Hematopoietic multipotent progenitor cell treated with erythropoietin and hydrocortisone succinate and interleukin-3 and kit ligand, for 15 days (in vitro differentiated cells): Measurements from ENCODE around the gene AGO1.
"Not testable (repeated sequence)": the region's sequence is repeated elsewhere in the genome, so short reads cannot be mapped to it uniquely, and the experiment has no call there.

Experiments
- DNase-seq: peaks from one replicate; pipeline ENCODE4 v3.0.0-alpha.2; 2015; ENCODE audit warnings: low spot score

Gene AGO1

DNA sequence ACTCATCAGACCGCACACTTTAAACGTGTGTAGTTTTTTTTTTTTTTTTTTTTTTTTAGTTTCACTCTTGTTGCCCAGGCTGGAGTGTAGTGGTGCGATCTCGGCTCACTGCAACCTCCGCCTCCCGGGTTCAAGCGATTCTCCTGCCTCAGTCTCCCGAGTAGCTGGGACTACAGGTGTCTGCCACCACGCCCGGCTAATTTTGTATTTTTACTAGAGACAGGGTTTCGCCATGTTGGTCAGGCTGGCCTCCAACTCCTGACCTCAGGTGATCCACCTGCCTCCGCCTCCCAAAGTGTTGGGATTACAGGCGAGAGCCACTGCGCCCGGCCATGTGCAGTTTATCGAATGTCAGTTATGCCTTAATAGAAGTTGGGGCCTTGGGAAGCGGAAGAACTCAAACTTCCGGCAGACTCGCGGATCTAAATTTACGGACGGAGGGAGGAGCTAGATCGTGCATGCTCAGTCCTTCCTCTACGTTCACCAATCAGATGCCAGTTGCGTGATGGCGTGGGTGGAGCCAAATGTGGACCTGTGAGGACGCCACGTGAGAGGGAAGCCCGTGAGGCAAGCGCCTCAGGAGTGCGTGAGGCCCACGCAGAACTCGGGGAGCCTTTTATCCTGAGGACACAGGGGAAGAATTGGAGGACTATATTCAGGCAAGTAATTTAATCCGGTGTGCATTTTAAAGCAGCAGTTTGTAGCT lies 13.6 kb upstream of the AGO1 start:
- not testable (repeated sequence) for DNase-seq

DNA sequence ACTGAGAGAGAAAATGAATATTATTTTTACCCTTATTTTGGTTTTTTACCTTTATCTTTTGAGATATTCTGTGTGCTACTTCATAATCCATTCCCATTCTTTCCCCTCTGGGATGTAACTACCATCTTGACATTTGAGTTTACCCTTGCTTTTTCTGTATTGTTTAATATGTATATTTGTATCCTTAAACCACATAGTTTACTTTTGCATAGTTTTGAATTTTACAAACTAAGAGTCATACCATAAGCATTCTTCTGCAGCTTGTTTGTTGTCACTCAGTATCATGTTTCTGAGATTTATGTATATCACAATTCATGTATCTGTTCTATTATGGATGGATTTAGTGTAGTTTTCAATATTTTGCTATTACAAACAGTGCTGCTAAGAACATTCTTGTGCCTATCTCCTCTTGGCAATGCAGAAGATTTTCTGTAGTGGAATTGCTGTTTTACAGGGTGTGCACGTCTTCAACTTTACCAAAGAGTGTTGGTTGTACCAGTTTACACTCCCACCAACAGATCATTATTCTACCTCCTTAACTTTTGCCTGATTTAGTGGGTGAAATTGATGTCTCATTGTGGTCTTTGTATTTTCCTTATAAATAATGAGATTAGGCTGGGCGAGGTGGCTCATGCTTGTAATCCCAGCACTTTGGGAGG lies 12.2 kb upstream of the AGO1 start:
- no peak for DNase-seq

DNA sequence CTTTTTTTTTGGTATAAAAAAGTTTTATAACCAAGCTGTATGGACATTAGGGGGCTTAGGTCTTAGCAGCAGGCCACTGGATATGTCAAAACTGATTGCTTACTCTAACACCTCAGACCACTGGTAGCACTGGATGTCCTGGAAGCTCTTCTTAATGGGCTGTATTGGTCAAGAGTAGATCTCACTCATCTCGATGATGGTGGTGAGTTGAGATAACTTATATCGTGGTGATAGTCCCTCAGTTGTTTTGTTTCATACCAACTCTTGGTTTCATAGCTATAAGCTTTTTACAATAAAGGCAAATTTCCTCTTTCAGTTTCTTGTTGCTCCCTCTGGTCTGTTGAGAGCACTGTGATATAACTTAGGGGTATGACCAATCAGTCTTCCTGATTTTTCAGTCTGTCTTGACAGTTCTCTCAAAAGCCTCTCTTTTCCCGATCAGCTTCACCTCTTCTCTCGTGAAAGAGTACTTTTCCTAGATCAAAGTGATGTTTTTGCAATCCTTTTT lies 9.7 kb upstream of the AGO1 start:
- DNase-seq: no peak

DNA sequence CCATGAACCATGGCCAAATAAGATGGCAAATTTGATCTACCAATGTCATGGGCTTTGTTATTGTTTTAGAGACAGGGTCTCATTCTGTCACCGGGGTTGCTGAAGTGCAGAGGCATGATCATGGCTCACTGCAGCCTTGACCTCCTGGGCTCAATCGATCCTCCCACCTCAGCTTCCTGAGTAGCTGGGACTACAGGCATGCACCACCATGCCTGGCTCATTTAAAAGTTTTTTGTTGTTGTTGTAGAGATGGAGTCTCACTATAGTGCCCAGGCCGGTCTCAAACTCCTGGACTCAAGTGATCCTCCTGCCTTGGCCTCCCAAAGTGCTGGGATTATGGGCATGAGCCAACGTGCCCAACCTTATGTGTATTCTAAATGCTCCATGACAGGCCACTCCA lies 8.9 kb upstream of the AGO1 start:
- DNase-seq: not testable (repeated sequence)

- no peak for DNase-seq
These were observed 6.0 kb upstream of the AGO1 start for GRCh38 chr1:35876988-35877387.

GRCh38 chr1:35881850-35882273 lies 1.1 kb upstream of the AGO1 start:
- DNase-seq: no peak

DNA sequence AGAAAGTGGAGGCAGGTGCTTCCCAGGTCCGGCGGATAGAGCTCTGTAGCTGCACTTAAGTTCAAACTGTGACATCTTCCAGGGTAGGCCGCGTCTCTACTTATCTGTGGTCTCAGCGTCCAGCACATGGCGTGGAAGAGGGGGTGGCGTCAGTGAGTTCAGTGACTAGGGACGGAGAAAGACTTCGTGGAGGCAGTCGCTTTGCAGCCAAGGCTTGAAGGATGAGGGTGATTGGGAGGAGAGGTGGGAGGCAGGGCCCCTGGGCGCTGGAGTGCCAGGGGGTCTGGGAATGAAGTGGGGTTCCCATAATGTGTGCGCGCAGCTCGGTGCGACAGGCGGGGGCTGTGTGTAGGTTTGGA lies 444 bp upstream of the AGO1 start:
- DNase-seq: no peak

DNA sequence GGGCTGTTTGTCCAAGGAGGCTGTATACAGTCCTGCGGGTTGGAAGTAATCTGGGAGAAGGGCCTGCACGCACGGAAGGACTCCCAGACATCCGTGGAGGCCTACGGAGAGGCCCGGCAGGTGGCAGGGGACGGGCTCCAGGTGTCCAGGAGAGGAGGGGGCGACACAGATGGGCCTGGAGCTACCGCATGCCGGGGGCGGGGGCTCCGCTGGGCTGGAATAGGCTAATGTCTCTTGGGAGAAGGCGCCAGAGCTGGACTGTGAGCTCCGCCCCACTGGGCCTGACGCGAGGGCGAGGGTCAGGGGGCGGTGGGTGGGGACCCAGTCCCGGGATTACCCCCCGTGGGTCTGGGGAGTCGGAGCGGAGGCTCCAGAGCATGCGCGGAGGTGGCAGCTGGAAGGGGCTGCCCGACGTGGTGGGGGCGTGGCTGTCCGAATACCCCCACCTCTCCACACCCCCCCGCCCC lies 659 bp downstream of the AGO1 start:
- DNase-seq: no peak

DNA sequence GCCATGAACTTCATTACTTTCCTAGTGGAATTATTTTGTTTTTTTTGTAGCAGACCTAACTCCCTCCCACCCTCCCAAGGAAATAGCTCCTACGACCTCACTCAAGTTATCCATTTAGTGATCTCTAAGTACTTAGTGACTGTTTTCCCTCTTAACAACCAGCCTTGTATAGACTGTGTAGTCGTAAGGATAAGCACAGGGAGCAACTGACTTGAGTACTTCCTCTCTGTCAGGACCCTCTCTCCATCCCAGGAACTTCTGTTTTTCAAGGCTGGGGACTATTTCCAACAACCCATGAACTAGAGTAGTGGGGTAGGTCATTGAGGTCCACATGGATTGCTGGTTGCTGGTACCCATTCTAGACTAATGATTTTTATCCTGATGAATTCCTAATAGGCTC lies 1.9 kb downstream of the AGO1 start:
- DNase-seq: no peak

DNA sequence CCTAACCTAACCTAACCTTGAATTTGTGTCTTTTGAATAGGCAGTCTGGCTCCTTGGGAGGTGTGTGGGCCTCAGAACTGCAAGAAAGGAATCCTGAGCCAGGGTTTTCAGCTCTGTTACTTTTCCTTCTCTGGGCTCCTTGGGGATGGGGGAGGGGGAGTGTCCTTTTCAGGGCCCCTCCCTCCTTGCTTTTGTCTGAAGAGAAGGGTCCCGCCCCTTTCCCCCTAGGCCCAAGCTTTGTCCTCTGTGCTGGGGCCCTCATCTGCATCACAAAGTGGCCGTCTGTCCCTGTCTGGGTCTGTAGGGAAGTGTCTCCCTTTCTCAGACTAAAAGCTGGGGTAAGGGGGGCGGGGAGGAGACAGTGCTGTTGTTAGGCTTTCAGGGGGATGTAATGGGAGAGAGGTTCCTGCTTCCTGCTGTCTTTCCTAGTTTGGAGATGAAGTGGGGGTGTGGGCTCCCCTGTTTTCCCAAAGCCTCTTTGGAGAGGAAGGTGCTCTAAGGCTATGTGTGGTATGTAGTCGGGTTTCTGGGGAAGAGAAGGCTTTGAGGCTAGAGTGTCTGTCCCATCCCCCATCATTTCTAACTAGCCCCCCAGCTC lies 3.1 kb downstream of the AGO1 start:
- no peak for DNase-seq

- no peak for DNase-seq
These were observed 3.8 kb downstream of the AGO1 start for GRCh38 chr1:35886577-35887431.

DNA sequence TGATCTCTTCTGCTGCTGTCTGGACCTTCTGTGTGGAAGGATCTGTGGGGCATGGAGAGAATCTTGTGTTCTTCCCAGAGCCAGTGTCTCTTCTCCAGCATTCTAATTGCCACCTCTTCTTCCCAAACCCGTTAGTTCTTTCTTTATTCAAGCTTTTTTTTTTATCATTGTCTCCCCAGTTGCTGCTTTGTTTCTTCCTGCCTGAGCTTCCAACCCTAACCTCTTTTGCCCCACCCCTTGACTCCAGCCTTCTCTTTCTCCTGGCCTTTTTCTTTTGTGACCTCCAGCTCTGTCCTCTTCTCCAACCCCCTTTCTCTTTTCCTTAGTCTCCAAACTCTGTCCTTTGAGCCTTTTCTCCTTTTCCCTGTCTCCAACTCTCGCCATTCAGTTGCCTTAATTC lies 4.5 kb downstream of the AGO1 start:
- DNase-seq: no peak

- DNase-seq: no peak
These were observed 5.2 kb downstream of the AGO1 start for GRCh38 chr1:35888255-35888654.

GRCh38 chr1:35888981-35889380 lies 6.0 kb downstream of the AGO1 start:
- DNase-seq: not testable (repeated sequence)

- no peak for DNase-seq
These were observed 10.3 kb downstream of the AGO1 start for GRCh38 chr1:35893051-35893879.

GRCh38 chr1:35894183-35894582 lies 11.2 kb downstream of the AGO1 start:
- DNase-seq: no peak

GRCh38 chr1:35894656-35895055 lies 11.6 kb downstream of the AGO1 start:
- no peak for DNase-seq

GRCh38 chr1:35899941-35900340 lies 16.9 kb downstream of the AGO1 start:
- no peak for DNase-seq

DNA sequence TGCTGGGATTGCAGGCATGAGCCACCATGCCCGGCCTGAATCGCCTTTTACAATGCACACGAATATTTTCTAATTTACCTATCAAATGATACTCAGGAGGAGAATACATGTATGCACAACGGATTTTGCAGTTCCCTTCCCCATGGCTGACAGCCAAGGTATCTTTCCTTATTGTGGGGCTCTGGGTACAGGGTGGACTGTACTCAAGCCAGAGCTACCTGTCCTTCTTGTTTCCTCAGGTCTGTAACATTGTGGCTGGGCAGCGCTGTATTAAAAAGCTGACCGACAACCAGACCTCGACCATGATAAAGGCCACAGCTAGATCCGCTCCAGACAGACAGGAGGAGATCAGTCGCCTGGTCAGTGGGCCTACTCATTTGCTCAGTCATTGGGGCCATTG lies 18.2 kb downstream of the AGO1 start:
- no peak for DNase-seq

DNA sequence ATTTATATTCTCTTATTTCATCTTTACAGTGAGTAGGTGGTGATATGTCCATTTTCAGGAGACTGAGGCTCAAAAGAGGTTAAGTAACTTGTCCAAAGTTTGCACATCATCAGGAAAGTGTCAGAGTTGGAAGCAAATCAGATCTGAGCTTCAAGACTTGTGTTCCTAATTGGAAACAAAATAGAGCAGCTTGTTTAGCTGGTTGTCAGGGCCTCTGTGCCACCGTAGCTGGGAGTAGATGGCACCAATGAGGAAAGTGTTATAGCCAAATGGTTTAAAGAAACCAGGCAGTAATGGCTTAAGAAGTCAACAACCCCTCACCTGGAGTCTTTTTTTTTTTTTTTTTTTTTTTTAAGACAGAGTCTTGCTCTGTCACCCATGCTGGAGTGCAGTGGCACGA lies 19.7 kb downstream of the AGO1 start:
- no peak for DNase-seq

DNA sequence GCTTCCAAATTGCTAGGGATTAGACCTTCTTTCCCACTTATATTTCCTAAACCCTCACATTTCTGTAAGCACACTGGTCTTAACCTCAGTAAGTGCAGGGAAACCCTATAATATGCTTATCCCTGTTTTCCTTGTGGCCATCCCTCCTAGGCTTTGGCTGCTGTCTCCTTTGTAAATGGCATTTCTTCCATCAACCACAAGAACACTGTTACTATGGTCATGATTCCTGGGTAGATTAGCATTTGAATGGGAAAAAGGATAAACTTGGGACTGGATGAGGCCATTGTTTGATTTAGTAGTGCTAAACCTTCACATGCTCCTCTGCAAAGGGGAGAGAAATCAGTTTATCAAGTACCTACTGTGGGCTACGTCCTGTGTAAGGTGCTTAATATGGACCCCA lies 31.7 kb downstream of the AGO1 start:
- DNase-seq: no peak
